T-helper 2 cell treated with Interferon-gamma antibody and Interleukin-4, amounts not matched to agents 100 ng/mL and 5 ng/mL, for 36 hours (primary cell): Measurements from ENCODE around the gene ZGRF1. TPM values are rescaled to one million over a fixed set of nuclear protein-coding genes. Genes with fewer than 3 reads are reported as not detected.
"Not testable (repeated sequence)": the region's sequence is repeated elsewhere in the genome, so short reads cannot be mapped to it uniquely, and the experiment has no call there.

ENCODE experiments used
- intact Hi-C: fragments of 100-400 bp; cut with micrococcal nuclease; formaldehyde crosslinking; loops from one replicate; pipeline ENCODE4 v1.15.1; 2023
- total RNA-seq: library from RNA; stranded (reverse); gene quantifications from 2 replicates; pipeline ENCODE4 v1.2.3, GENCODE V29; 2022

The ZGRF1 gene
- total RNA-seq, 1 donor from 2014 or later, result 32.7 TPM

- intact Hi-C loops, result loop anchor here (5.0 to 10.0 kb wide), 3 partner anchors 186 to 1896 kb away; partner anchors contain the start of genes AP1AR and PITX2
Measured at GRCh38 chr4:112518675-112519074, 118.0 kb downstream of the ZGRF1 start.

GRCh38 chr4:112517911-112518310 is 118.8 kb downstream of the ZGRF1 start:
- intact Hi-C loops, result loop anchor here (5.0 to 10.0 kb wide), 3 partner anchors 187 to 1896 kb away; partner anchors contain the start of genes AP1AR and PITX2

DNA sequence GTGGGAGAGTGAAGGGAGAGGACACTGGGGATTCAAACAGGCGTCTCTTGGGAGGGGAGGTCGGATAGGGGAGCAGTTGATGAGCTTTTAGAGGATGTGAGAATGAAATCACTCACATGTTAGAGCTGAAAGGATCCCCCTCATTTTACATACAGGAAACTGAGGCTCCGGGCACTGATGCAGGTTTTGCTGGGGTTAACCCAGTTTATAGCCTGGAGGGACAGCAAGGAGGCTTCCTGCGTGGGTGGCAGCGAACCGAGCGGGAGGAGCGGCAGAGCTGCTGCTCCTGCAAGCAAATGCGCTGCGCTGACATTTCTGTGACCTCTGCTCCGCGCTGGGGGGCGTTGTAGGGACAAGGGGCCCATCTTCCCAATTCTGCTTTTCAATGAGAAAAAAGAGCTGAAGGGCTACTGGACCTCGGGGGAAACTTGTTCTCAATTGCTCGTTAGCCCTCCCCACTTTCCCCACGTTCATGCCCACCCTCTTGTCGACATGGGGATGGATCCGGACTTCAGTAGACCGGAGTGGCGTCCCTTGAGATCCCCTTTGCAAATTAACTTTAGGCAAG is 119.6 kb downstream of the ZGRF1 start:
- intact Hi-C loops, result loop anchor here (5.0 to 10.0 kb wide), 3 partner anchors 188 to 1895 kb away; partner anchors contain the start of genes AP1AR and PITX2

DNA sequence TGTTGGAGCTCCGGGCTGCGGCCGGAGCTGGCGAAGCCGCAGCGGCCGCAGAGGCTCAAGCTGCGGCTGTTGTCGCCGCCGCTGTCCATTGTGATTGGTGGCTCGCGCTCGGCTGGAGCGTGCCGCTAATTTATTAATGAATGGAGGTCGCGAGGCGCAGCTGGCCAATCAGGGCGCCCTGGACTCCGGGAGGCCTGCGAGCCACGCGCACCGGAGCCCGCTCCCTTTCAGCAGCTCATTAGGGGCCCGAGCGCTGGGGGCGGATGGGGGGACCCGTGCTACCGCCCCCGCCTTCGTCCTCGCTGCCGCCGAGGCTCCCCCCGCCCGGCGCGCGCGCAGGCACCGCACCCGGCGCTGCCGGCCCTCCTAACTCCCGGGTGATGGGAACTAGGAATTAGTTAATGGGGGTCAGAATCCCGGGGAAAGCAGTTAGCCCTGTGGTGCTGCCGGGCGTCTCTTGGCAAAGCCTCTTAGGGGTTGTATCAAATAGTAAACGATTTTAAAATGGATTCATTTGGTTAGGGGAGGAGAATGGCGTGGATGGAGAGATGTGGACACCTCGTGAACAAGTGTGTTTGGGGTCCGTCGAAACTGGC is 120.1 kb downstream of the ZGRF1 start:
- intact Hi-C loops, result loop anchor here (5.0 to 10.0 kb wide), 3 partner anchors 188 to 1894 kb away; partner anchors contain the start of genes AP1AR and PITX2

- intact Hi-C loops, result loop anchor here (5.0 to 10.0 kb wide), 3 partner anchors 189 to 1894 kb away; partner anchors contain the start of genes AP1AR and PITX2
Measured at GRCh38 chr4:112516066-112516470, 120.6 kb downstream of the ZGRF1 start, which contains the start of gene NEUROG2. NEUROG2 (minus strand) TSS chr4:112516180; CDS start chr4:112515475, 705 bp downstream.

DNA sequence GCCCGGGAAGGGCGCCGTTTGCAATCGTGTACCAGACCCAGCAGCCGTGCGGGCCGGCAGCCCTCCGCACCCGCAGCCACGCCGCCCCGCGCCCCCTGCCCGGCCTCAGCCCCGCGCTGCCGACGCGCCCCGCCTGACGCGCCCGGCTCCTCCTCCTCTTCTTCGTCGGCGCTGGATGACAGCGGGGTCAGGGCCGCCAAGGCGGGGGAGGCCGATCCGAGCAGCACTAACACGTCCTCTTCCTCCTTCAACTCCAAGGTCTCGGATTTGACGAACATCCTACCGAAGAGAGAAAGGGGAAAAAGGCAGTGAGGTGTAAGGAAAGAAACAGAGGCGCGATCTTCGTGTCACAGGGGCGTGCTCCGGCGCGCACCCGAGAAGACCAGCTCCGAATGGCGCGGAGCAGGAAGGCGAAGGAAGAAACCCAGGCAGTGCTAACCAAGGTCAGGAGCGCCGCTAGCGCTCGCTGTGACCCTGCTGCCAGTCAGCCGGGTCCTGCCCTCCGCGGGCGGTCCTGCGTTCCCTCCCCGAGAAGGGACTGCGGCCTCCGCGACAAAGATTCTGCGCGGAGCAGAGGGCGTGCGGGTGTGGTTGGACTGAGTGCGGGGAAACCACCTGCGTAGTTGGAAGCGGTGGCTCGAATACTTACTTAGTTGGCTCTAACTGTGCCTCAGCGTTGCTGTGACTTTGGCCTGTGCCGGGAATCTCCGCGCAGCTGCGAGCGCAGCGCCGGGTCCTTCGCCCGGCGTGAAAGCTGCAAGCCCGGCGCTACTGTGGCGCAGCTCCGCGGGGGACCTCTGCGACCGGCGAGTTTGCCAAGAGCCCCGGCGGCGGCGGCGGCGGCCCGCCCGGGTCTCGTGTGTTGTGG is 121.3 kb downstream of the ZGRF1 start:
- intact Hi-C loops, result loop anchor here (1.0 to 10.0 kb wide), 5 partner anchors 8 to 1893 kb away; partner anchors contain the start of genes AP1AR, LARP7 and PITX2

DNA sequence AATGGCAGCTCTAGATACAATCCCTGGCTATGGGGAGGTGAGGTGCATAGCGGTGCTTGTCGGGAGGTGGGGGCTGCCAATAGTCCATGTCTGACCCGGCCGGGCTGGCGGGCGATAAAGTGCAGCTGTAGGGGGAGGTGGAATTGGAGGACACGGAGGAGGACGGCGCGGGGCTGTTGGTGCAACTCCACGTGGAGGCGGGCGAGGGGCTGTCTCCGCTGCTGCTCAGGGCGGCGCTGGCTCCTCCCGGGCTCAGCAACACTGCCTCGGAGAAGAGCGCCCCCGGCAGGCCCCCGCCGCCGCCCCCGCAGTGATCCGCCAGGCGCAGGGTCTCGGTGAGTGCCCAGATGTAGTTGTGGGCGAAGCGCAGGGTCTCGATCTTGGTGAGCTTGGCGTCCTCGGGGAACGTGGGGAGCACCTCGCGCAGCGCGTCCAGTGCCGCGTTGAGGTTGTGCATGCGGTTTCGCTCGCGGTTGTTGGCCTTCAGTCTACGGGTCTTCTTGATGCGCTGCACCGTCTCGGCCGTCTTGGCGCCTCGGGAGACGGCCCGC is 122.0 kb downstream of the ZGRF1 start:
- intact Hi-C loops, result loop anchor here (1.0 to 10.0 kb wide), 6 partner anchors 9 to 1892 kb away; partner anchors contain the start of genes AP1AR, LARP7 and PITX2

DNA sequence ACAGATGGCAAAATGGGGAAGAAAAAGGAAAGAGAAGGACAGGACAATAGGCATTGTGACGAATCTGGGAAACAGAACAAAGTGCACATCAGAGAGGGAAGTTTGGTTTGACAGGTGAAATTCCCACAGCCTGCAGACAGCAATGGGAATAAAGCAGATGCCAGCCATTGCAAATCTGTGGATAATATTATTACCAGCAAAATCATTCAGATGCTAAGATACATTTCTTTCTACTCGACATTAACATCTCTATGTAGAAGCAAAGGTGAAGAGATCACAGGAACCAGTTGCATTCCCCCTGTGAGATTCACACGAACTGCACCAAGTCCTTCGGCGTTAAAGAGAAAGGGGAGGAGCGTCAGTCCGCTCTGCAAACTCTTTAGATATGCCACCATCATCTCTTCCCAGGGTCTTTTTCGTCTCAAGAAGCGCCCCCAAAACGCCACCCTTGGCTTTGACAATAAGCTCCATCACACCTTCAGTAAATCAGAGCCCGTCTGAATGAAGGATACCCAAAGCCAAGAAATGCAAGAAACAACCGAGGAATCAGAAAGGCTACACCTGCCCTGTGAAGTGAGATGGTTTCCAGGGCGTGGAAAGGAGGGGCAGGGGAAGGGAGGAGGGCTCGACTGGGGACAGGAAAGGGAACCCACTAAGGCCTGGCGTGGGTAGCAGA is 122.6 kb downstream of the ZGRF1 start:
- intact Hi-C loops, result loop anchor here (5.0 to 10.0 kb wide), 2 partner anchors 191 to 1882 kb away; no protein-coding TSS in a partner anchor

- intact Hi-C loops, result loop anchor here (5.0 to 10.0 kb wide), 2 partner anchors 193 to 1879 kb away; no protein-coding TSS in a partner anchor
Measured at GRCh38 chr4:112511803-112512118, 124.9 kb downstream of the ZGRF1 start.

GRCh38 chr4:112511093-112511802 is 125.5 kb downstream of the ZGRF1 start:
- intact Hi-C loops, result loop anchor here (5.0 to 10.0 kb wide), 2 partner anchors 194 to 1879 kb away; no protein-coding TSS in a partner anchor

DNA sequence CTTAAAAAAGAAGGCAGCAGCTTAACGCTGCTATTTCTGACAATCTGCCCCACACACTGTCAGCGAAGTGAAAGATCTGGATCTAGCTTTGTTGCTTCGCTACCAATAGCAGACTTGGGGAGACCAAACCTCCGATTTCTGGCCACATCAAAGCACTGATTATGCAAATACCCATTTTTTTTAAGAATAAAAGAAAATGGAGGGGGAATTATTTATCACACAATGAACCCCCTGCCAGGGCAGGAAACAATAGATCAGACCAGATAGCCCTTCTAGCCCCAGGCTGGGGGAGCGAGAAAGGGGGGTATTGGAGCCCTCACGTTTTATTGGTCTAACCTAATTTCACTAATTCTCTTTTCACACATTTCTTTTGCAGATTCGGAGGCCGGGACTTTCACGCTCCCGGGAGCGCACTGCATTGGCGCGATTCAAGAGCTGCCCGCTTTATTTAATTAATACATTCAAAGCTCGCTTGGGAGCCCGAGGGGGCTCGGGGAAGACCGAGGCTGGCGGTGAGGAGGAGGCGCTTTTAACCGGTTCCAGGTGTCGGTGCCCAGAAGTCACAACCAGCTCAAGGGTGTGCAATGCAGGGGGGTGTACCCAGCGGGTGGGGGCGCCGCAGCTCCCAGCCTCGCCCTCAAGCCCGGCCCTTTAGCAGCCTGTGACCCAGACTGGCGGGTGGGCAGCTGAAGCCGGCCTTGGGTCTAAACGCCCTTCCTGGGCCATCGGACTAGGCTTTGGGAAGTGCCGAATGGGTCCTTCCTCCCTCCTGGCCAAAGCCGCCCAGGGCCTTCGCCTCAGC is 126.2 kb downstream of the ZGRF1 start:
- intact Hi-C loops, result loop anchor here (5.0 to 10.0 kb wide), 2 partner anchors 194 to 1878 kb away; no protein-coding TSS in a partner anchor

DNA sequence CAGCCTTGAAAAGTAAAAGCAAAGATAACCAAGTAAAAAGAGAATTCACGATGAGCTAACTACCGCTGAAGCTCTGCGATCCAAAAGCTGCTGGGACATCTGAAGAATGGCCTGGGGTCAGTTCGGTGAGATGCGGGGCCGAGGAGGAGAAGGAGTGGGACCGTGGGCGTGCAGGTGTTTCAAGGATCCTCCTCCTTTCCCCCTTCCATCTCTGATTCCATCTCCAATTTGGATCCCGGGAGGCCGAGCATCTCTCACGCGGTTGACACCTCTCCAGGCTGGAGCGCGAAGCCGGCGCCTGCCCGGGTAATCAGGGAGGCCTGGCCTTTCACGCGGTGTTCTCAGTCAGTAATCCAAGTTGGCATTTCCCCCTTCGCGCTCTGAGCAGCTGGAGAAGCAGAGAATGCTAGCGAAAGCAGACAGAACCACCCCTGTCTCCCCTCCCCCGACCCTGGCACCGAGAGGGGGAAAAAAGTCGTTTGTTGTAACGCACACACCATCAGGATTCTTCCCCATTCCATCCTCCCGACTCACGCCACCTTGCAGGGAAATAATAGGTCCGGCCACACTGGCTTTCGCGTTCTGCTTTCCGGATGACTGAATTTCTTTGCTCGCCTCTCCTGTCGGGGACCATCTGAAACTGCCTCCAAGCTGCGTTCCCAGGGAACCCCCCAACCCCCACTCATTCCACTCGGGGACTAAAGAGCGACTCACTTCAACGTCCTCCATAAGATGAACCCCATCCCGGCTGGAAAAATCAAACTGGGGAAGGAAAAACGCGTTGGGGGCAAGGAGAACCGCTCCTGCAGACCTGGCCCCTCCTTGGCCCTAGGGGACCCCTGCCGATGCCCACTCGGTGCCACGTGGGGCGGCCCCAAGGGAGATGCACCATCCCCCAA is 127.2 kb downstream of the ZGRF1 start:
- intact Hi-C loops, result loop anchor here (2.0 to 10.0 kb wide), 3 partner anchors 13 to 1877 kb away; no protein-coding TSS in a partner anchor

DNA sequence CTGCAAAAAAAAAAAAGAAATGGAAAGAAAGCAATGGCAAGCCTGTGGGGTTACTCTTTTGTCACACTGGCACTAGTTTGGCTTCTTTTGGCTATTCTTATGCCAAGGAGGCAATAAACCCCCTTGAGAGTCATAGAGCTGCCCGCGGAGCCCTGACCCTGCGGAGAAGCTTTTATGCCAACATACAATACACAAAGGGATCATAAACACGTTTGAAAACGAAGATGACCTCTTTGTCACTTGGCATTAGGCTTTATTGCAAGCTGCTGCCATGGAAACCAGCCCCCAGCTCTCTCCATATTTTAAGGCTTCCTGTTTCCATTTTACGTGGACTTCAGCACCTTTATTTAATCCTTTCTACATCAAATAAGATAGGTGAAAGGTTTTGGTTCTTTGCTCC is 128.4 kb downstream of the ZGRF1 start:
- intact Hi-C loops, result loop anchor here (2.0 kb wide), 1 partner anchor 14 kb away; no protein-coding TSS in a partner anchor

DNA sequence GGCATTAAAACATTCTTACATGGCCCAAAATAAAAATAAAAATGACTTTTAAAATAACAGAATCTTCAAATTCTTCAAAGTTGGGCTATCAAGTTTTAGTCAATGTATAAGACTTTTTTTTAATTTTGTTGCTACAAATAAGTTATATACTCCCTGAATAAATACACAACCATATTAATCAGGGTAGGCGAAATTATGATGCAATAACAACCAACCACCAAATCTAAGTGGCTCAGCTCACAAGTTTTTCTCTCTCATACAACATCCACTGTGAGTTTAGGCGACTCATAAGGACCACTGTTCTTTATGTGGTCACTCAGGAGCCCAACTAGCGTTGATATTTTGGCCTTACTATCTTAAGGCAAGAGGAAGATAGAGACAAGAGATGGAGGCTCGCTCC is 131.9 kb downstream of the ZGRF1 start:
- intact Hi-C loops, result no loop called here

DNA sequence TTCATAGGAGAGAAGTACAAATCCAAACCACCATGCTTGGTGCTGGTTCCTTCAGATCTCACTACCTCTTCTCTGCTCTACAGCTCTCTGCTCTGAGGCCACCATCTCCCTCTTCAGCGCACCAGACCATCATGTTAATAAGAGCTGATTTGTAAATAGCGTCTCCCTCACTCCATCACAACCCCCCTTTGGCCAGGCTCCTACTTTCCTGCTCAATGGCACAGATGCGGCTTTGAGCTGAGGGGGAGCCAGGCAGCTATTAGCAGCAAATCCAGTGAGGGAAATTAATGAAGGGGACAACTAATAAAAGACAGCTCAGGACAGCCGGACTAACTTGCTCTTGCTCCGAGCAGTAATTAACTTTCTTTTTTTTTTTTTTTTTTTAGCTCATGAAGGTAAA is 133.8 kb downstream of the ZGRF1 start:
- intact Hi-C loops, result no loop called here

DNA sequence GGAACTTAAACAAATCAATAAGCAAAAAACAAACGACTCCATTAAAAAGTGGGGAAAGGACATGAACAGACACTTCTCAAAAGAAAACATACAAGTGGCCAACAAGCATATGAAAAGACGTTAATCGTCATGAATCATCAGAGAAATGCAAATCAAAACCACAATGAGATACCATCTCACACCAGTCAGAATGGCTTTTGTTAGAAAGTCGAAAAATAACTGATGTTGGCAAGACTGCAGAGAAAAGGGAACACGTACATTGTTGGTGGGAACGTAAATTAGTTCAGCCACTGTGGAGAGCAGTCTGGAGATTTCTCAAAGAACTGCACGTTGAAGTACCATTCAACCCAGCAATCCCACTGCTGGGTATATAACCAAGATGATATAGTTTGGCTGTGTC is 144.4 kb downstream of the ZGRF1 start:
- intact Hi-C loops, result no loop called here

DNA sequence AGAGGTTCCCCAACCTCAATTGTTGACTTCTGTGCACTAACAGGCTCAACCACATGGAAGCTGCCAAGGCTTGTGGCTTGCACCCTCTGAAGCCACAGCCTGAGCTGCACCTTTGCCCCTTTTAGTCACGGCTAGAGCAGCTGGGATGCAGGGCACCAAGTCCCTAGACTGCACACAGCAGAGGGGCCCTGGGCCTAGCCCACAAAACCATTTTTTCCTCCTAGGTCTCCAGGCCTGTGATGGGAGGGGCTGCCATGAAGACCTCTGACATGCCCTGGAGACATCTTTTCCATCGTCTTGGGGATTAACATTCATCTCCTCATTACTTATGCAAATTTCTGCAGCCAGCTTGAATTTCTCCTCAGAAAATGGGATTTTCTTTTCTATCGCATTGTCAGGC is 145.9 kb downstream of the ZGRF1 start:
- intact Hi-C loops, result not testable (repeated sequence)
